GM12878 (cell line): ENCODE data around the gene GJB6. TPM values are rescaled to one million over a fixed set of nuclear protein-coding genes. Genes with fewer than 3 reads are reported as not detected.

Experiments used
- ATAC-seq: fragments of 200-7000 bp; cut with Tn5 transposase; 3 replicates; pipeline ENCODE4 v1.9.1; 2020; ENCODE audit warnings: mild to moderate bottlenecking, moderate library complexity
- BruUV-seq: library from RNA; stranded (reverse); fragments of 400-500 nt; replicated peaks from 2 replicates; lab custom pipeline; 2021; lab: Mats Ljungman, UMichigan
- CTCF ChIA-PET: fragments of 300-600 bp; sonication (Branson Sonifier 250); formaldehyde crosslinking; extraction: SDS; loops from one replicate; lab custom pipeline; 2021; ENCODE audit warnings: inconsistent platforms; lab: Yijun Ruan, JAX
- POLR2A ChIA-PET: fragments of 350-600 bp; formaldehyde crosslinking; extraction: SDS; loops from one replicate; lab custom pipeline; 2021; ENCODE audit warnings: inconsistent platforms; lab: Charles Lee
- RAD21 ChIA-PET: fragments of 300-600 bp; sonication (Branson Sonifier 250); formaldehyde crosslinking; loops from one replicate; lab custom pipeline; 2023; ENCODE audit warnings: antibody characterized with exemption; ENCODE audit not compliant: unreplicated experiment; lab: Charles Lee
- SMC1A ChIA-PET: fragments of 300-600 bp; sonication (Branson Sonifier 250); formaldehyde crosslinking; loops from one replicate; lab custom pipeline; 2023; ENCODE audit not compliant: unreplicated experiment, uncharacterized antibody; lab: Charles Lee
- DNase-seq: peaks from one replicate; pipeline ENCODE4 v3.0.0-alpha.2; 2011; ENCODE audit warnings: low read depth, low spot score
- FAIRE-seq: peaks from 3 replicates; lab custom pipeline; 2011; peaks lifted over from hg19 to GRCh38; lab: Jason Lieb, UNC
- H2AFZ ChIP-seq: 2 replicates; pipeline ENCODE4 v1.6.0; 2011; ENCODE audit warnings: low read depth, low read length, control low read depth; ENCODE audit not compliant: control insufficient read depth
- H3K27ac ChIP-seq: 2 replicates; pipeline ENCODE4 v1.5.1; 2011; ENCODE audit warnings: control low read depth; ENCODE audit not compliant: control insufficient read depth, insufficient read depth
- H3K27me3 ChIP-seq, 2 experiments: replicated peaks in 1 of 2; 2 replicates each; pipeline versions ENCODE4 v1.6.0 to v1.6.1; 2011; ENCODE audit warnings: low read length in 1 of 2; ENCODE audit not compliant: control insufficient read depth in 2 of 2, insufficient read depth in 2 of 2
- H3K36me3 ChIP-seq, 2 experiments: 2 replicates each; pipeline ENCODE4 v1.5.1; 2011; ENCODE audit warnings: low read length in 1 of 2; ENCODE audit not compliant: control insufficient read depth in 2 of 2, insufficient read depth in 2 of 2
- H3K4me1 ChIP-seq: 2 replicates; pipeline ENCODE4 v1.6.1; 2011; ENCODE audit warnings: mild to moderate bottlenecking, low read length, moderate library complexity, mixed read lengths; ENCODE audit not compliant: control insufficient read depth, insufficient read depth
- H3K4me2 ChIP-seq: 2 replicates; pipeline ENCODE4 v1.6.0; 2011; ENCODE audit warnings: control low read depth; ENCODE audit not compliant: control insufficient read depth, insufficient read depth
- H3K4me3 ChIP-seq: fragments of 200-600 bp; sonication (generic); 2 replicates; pipeline ENCODE4 v1.5.1; 2016
- H3K79me2 ChIP-seq: 2 replicates; pipeline ENCODE4 v1.6.0; 2011; ENCODE audit warnings: low read length; ENCODE audit not compliant: control insufficient read depth, insufficient read depth
- H3K9ac ChIP-seq: 2 replicates; pipeline ENCODE4 v1.8.0; 2011; ENCODE audit warnings: low read length, control low read depth, mixed read lengths; ENCODE audit not compliant: control insufficient read depth, insufficient read depth
- H3K9me3 ChIP-seq: replicated peaks from 3 replicates; pipeline ENCODE4 v1.5.1; 2011; ENCODE audit warnings: mild to moderate bottlenecking, low read length; ENCODE audit not compliant: control insufficient read depth, insufficient read depth
- H4K20me1 ChIP-seq: 2 replicates; pipeline ENCODE4 v1.6.0; 2011; ENCODE audit not compliant: control insufficient read depth, insufficient read depth
- ATF7 ChIP-seq: fragments of 450-650 bp; IDR thresholded peaks from 2 replicates; pipeline ENCODE4 v1.6.1; 2016; ENCODE audit warnings: low read depth, mild to moderate bottlenecking
- BACH1 ChIP-seq: fragments of 450-650 bp; IDR thresholded peaks from 2 replicates; pipeline ENCODE4 v1.6.1; 2017; ENCODE audit warnings: mild to moderate bottlenecking, borderline replicate concordance
- EZH2 ChIP-seq: IDR thresholded peaks from 2 replicates; pipeline ENCODE4 v1.6.1; 2012; ENCODE audit warnings: low read depth, mild to moderate bottlenecking, control low read depth, inconsistent platforms, low read length, borderline replicate concordance; ENCODE audit not compliant: control insufficient read depth
- FOXM1 ChIP-seq: IDR thresholded peaks from 2 replicates; pipeline ENCODE4 v1.6.1; 2012; ENCODE audit warnings: low read depth, mild to moderate bottlenecking, inconsistent platforms, low read length, moderate library complexity
- HDAC2 ChIP-seq: fragments of 200-600 bp; sonication (generic); IDR thresholded peaks from 2 replicates; pipeline ENCODE4 v1.6.1; 2017
- IKZF2 ChIP-seq, 2 experiments: fragments of 450-650 bp; IDR thresholded peaks; 2 replicates each; pipeline ENCODE4 v1.6.1; 2017; ENCODE audit warnings: mild to moderate bottlenecking in 2 of 2, moderate library complexity in 2 of 2
- NBN ChIP-seq: fragments of 450-650 bp; IDR thresholded peaks from 2 replicates; pipeline ENCODE4 v1.6.1; 2016
- NR2C2 ChIP-seq: IDR thresholded peaks from 2 replicates; pipeline ENCODE4 v1.6.1; 2011; ENCODE audit warnings: borderline replicate concordance, low read depth; ENCODE audit not compliant: control insufficient read depth, insufficient read length
- PML ChIP-seq: IDR thresholded peaks from 2 replicates; pipeline ENCODE4 v1.6.1; 2012; ENCODE audit warnings: low read length, inconsistent platforms
- SIN3A ChIP-seq: IDR thresholded peaks from 2 replicates; pipeline ENCODE4 v1.6.1; 2012; ENCODE audit warnings: low read depth, low read length, improper control_type of control experiment
- SP1 ChIP-seq: IDR thresholded peaks from one replicate; pipeline ENCODE4 v1.6.1; 2011; ENCODE audit warnings: low read depth, low read length
- SUZ12 ChIP-seq: fragments of 200-600 bp; sonication (generic); IDR thresholded peaks from one replicate; pipeline ENCODE4 v1.6.1; 2018; ENCODE audit warnings: antibody characterized with exemption, mild to moderate bottlenecking; ENCODE audit not compliant: unreplicated experiment
- ZNF207 ChIP-seq: fragments of 450-650 bp; IDR thresholded peaks from 2 replicates; pipeline ENCODE4 v1.6.1; 2014; ENCODE audit warnings: antibody characterized with exemption, mild to moderate bottlenecking, borderline replicate concordance
- ZNF24 ChIP-seq: fragments of 450-650 bp; IDR thresholded peaks from 2 replicates; pipeline ENCODE4 v1.6.1; 2017; ENCODE audit warnings: antibody characterized with exemption, mild to moderate bottlenecking
- ZNF384 ChIP-seq: IDR thresholded peaks from 2 replicates; pipeline ENCODE4 v1.6.1; 2012; ENCODE audit warnings: low read depth, mild to moderate bottlenecking, low read length, improper control_type of control experiment, borderline replicate concordance
- ZZZ3 ChIP-seq: IDR thresholded peaks from 2 replicates; pipeline ENCODE4 v1.6.1; 2011; ENCODE audit warnings: low read depth; ENCODE audit not compliant: control insufficient read depth, insufficient read length
- WGBS: methylation state at CpG from one replicate; pipeline ENCODE4 v1.1.6; 2016; ENCODE audit warnings: low lambda C conversion rate; ENCODE audit not compliant: insufficient replicate concordance, insufficient coverage; ENCODE audit errors: missing lambda C conversion rate; 5-methylcytosine and 5-hydroxymethylcytosine counted together
- in situ Hi-C: fragments of 300-500 bp; cut with MboI; formaldehyde crosslinking; loops from 9 replicates; pipeline ENCODE4 v1.14.3; 2018; ENCODE audit warnings: mixed read lengths
- intact Hi-C: fragments of 100-400 bp; cut with micrococcal nuclease; formaldehyde crosslinking; loops from one replicate; pipeline ENCODE4 v1.14.2; 2022; ENCODE audit not compliant: unreplicated experiment
- polyA plus RNA-seq, 11 experiments: library from polyadenylated mRNA; depleted of rRNA in 4 of 11; unstranded in 6 of 11; stranded (reverse) in 5 of 11; fragments of >200 nt; fragmentation: Nextera tagmentation in 4 of 11; fragmentation: Illumina TruSeq in 1 of 11; extraction: Ambion mirVana in 4 of 11; extraction: Trizol in 1 of 11; gene quantifications; 1 replicate in 1 of 11; 2 replicates in 10 of 11; pipeline versions ENCODE4 v1.2.1 to v1.2.3, GENCODE V29; 2011 to 2016; ENCODE audit warnings: inconsistent platforms in 2 of 11, missing spikeins in 2 of 11, low read depth in 1 of 11
- total RNA-seq, 4 experiments: library from RNA; depleted of rRNA in 3 of 4; stranded (reverse); fragments of >200 nt in 3 of 4; fragmentation: Illumina TruSeq in 1 of 4; extraction: Trizol in 1 of 4; gene quantifications; 2 replicates each; pipeline versions ENCODE4 v1.2.1 to v1.2.3, GENCODE V29; 2013 to 2021

The GJB6 gene
- total and polyA plus RNA-seq, 10 of the 15 experiments (the other 5 are each of a cell fraction or from before 2014, with no cell fraction given) = 0.03 TPM; not detected in 9

- Histone ChIP-seq H2AFZ (no peak overlapping the region), H3K9ac (no peak overlapping the region), H3K27ac (no peak overlapping the region), H3K4me2 (no peak overlapping the region), H3K4me3 (no peak overlapping the region), H3K9me3 (no peaks in the 10 kb centered on the region), H3K79me2 (no peaks in the 10 kb centered on the region)
- in situ Hi-C loops = no loop called here
- ChIA-PET POLR2A (no interaction called here), RAD21 (no interaction called here)
- no peak for TF ChIP-seq EZH2
- TF ChIP-seq ZNF384 = no peak
- no peak for TF ChIP-seq ATF7
- no peak for TF ChIP-seq SP1
- TF ChIP-seq NR2C2 = no peak
- no peak for TF ChIP-seq HDAC2
- no peak for TF ChIP-seq ZZZ3
- TF ChIP-seq ZNF24 = no peak
- TF ChIP-seq NBN = no peak
- no peak for TF ChIP-seq BACH1
- no peak for TF ChIP-seq SIN3A
- no peak for TF ChIP-seq SUZ12
- no peak for TF ChIP-seq IKZF2 (IDR thresholded peaks at IDR 0.05)
- no peak for TF ChIP-seq ZNF207
- TF ChIP-seq PML = no peak
- TF ChIP-seq FOXM1 = no peak
- TF ChIP-seq, all 136 proteins: peak for 0
- FAIRE-seq (no peak), DNase-seq (no peak), ATAC-seq (no peak)
- H3K27me3 ChIP-seq = no peaks in the 10 kb centered on the region
- H4K20me1 ChIP-seq = no peaks in the 10 kb centered on the region
- intact Hi-C loops = no loop called here
- CTCF ChIA-PET = no interaction called here
- no peaks in the 10 kb centered on the region for H3K36me3 ChIP-seq
- BruUV-seq = no TSS peak
- WGBS = 15% methylated on average over 4 of the region's 4 CpGs
- H3K4me1 ChIP-seq = no peaks in the 10 kb centered on the region
- SMC1A ChIA-PET = no interaction called here
Observed at GRCh38 chr13:20271441-20271840, 39.3 kb upstream of the GJB6 start.
